H9 (cell line): Measurements from ENCODE around the gene CLEC2D. TPM values are rescaled to one million over a fixed set of nuclear protein-coding genes. Genes with fewer than 3 reads are reported as not detected.
"Not testable (repeated sequence)": the region's sequence is repeated elsewhere in the genome, so short reads cannot be mapped to it uniquely, and the experiment has no call there.

Experiments
- DNase-seq: peaks from one replicate; pipeline ENCODE4 v3.0.0-alpha.2; 2017
- H2AFZ ChIP-seq: one replicate; pipeline ENCODE4 v1.6.1; 2013; ENCODE audit warnings: mild to moderate bottlenecking, low read length, control low read depth, moderate library complexity
- H2AK5ac ChIP-seq: 2 replicates; pipeline ENCODE4 v1.6.1; 2013; ENCODE audit warnings: low read length, control low read depth, mixed read lengths; ENCODE audit not compliant: insufficient read length
- H2BK120ac ChIP-seq: one replicate; pipeline ENCODE4 v1.6.1; 2013; ENCODE audit warnings: low read depth, mild to moderate bottlenecking, low read length, control low read depth, inconsistent platforms; ENCODE audit not compliant: poor library complexity, severe bottlenecking
- H2BK12ac ChIP-seq: 2 replicates; pipeline ENCODE4 v1.6.1; 2013; ENCODE audit warnings: low read length, control low read depth, mixed read lengths, low read depth; ENCODE audit not compliant: insufficient read length
- H2BK15ac ChIP-seq: 2 replicates; pipeline ENCODE4 v1.6.1; 2013; ENCODE audit warnings: low read depth, low read length, control low read depth
- H2BK20ac ChIP-seq: one replicate; pipeline ENCODE4 v1.6.1; 2013; ENCODE audit warnings: low read depth, mild to moderate bottlenecking, low read length, control low read depth, inconsistent platforms; ENCODE audit not compliant: poor library complexity, severe bottlenecking
- H2BK5ac ChIP-seq: 2 replicates; pipeline ENCODE4 v1.6.1; 2013; ENCODE audit warnings: low read length, control low read depth, mixed read lengths; ENCODE audit not compliant: insufficient read length
- H3K14ac ChIP-seq: 2 replicates; pipeline ENCODE4 v1.6.1; 2013; ENCODE audit warnings: low read length, control low read depth; ENCODE audit not compliant: insufficient read depth
- H3K18ac ChIP-seq: 2 replicates; pipeline ENCODE4 v1.6.1; 2013; ENCODE audit warnings: low read depth, mild to moderate bottlenecking, mixed read lengths, low read length, control low read depth; ENCODE audit not compliant: insufficient read length
- H3K23ac ChIP-seq: 2 replicates; pipeline ENCODE4 v1.6.1; 2013; ENCODE audit warnings: low read length, control low read depth, mixed read lengths, low read depth; ENCODE audit not compliant: insufficient read length
- H3K23me2 ChIP-seq: 2 replicates; pipeline ENCODE4 v1.6.1; 2013; ENCODE audit warnings: low read depth, mild to moderate bottlenecking, mixed read lengths, low read length, control low read depth; ENCODE audit not compliant: insufficient read length, poor library complexity, severe bottlenecking
- H3K27ac ChIP-seq: 2 replicates; pipeline ENCODE4 v1.5.1; 2013; ENCODE audit warnings: low read length, control low read depth, mixed read lengths, low read depth; ENCODE audit not compliant: insufficient read length
- H3K27me3 ChIP-seq: 2 replicates; pipeline ENCODE4 v1.6.1; 2013; ENCODE audit warnings: low read length, control low read depth, inconsistent platforms; ENCODE audit not compliant: insufficient read depth
- H3K4ac ChIP-seq: 2 replicates; pipeline ENCODE4 v1.6.1; 2013; ENCODE audit warnings: low read depth, mild to moderate bottlenecking, control low read depth, inconsistent platforms, low read length, moderate library complexity
- H3K4me1 ChIP-seq: 2 replicates; pipeline ENCODE4 v1.6.1; 2013; ENCODE audit warnings: low read length, control low read depth, inconsistent platforms; ENCODE audit not compliant: insufficient read depth
- H3K4me2 ChIP-seq: 2 replicates; pipeline ENCODE4 v1.6.1; 2013; ENCODE audit warnings: low read length, control low read depth, mixed read lengths; ENCODE audit not compliant: insufficient read length, insufficient read depth
- H3K56ac ChIP-seq: 2 replicates; pipeline ENCODE4 v1.6.1; 2013; ENCODE audit warnings: low read depth, mild to moderate bottlenecking, mixed read lengths, low read length, control low read depth; ENCODE audit not compliant: insufficient read length
- H3K79me1 ChIP-seq: 2 replicates; pipeline ENCODE4 v1.6.1; 2013; ENCODE audit warnings: low read depth, mild to moderate bottlenecking, moderate library complexity, low read length, control low read depth, inconsistent platforms; ENCODE audit not compliant: insufficient read depth, poor library complexity, severe bottlenecking
- H3K79me2 ChIP-seq: 2 replicates; pipeline ENCODE4 v1.6.1; 2013; ENCODE audit warnings: low read length, control low read depth, inconsistent platforms; ENCODE audit not compliant: insufficient read depth
- H3K9ac ChIP-seq: 2 replicates; pipeline ENCODE4 v1.6.1; 2013; ENCODE audit warnings: low read length, control low read depth, mixed read lengths; ENCODE audit not compliant: insufficient read length; ENCODE audit errors: extremely low read depth
- H3K9me3 ChIP-seq: one replicate; pipeline ENCODE4 v1.6.1; 2013; ENCODE audit warnings: low read depth, low read length, inconsistent platforms; ENCODE audit not compliant: control insufficient read depth
- H3T11ph ChIP-seq: one replicate; pipeline ENCODE4 v1.6.1; 2013; ENCODE audit warnings: mild to moderate bottlenecking, low read length, control low read depth, inconsistent platforms
- H4K20me1 ChIP-seq: one replicate; pipeline ENCODE4 v1.6.1; 2013; ENCODE audit not compliant: control insufficient read depth, insufficient read length, insufficient read depth
- H4K5ac ChIP-seq: 2 replicates; pipeline ENCODE4 v1.6.1; 2013; ENCODE audit warnings: low read depth, mild to moderate bottlenecking, mixed read lengths, low read length, control low read depth; ENCODE audit not compliant: insufficient read length
- H4K8ac ChIP-seq: replicated peaks from 2 replicates; pipeline ENCODE4 v1.6.1; 2013; ENCODE audit warnings: low read length, control low read depth, mixed read lengths, low read depth; ENCODE audit not compliant: insufficient read length
- H4K91ac ChIP-seq: 2 replicates; pipeline ENCODE4 v1.6.1; 2013; ENCODE audit warnings: low read depth, mild to moderate bottlenecking, moderate library complexity, mixed read lengths, low read length, control low read depth; ENCODE audit not compliant: insufficient read length
- H3K27ac Mint-ChIP-seq, 3 experiments: 2 replicates in 2 of 3; 3 replicates in 1 of 3; pipeline ENCODE4 v1.8.0; 2020 to 2021; ENCODE audit warnings: mixed read lengths in 3 of 3, mild to moderate bottlenecking in 1 of 3, moderate library complexity in 1 of 3
- H3K27me3 Mint-ChIP-seq: 2 replicates; pipeline ENCODE4 v1.8.0; 2021; ENCODE audit warnings: low read depth, mild to moderate bottlenecking, moderate library complexity, mixed read lengths
- H3K36me3 Mint-ChIP-seq, 3 experiments: 2 replicates in 2 of 3; 3 replicates in 1 of 3; pipeline ENCODE4 v1.8.0; 2020 to 2021; ENCODE audit warnings: low read depth in 3 of 3, mixed read lengths in 3 of 3; ENCODE audit not compliant: insufficient read depth in 1 of 3
- H3K4me1 Mint-ChIP-seq, 2 experiments: 2 replicates each; pipeline ENCODE4 v1.8.0; 2020; ENCODE audit warnings: mixed read lengths in 2 of 2
- H3K4me3 Mint-ChIP-seq, 2 experiments: 2 replicates in 1 of 2; 3 replicates in 1 of 2; pipeline ENCODE4 v1.8.0; 2020 to 2021; ENCODE audit warnings: mild to moderate bottlenecking in 2 of 2, mixed read lengths in 2 of 2, moderate library complexity in 1 of 2
- H3K9me3 Mint-ChIP-seq, 2 experiments: 2 replicates in 1 of 2; 3 replicates in 1 of 2; pipeline ENCODE4 v1.8.0; 2020; ENCODE audit warnings: mild to moderate bottlenecking in 2 of 2, mixed read lengths in 2 of 2, moderate library complexity in 1 of 2
- WGBS: extraction: QIAGEN DNeasy Blood & Tissue Kit; methylation state at CpG from one replicate; pipeline ENCODE4 v1.1.7; 2013; ENCODE audit warnings: missing lambda C conversion rate, low lambda C conversion rate, mixed read lengths; ENCODE audit not compliant: insufficient read length; ENCODE audit errors: extremely low coverage; 5-methylcytosine and 5-hydroxymethylcytosine counted together
- total RNA-seq: library from RNA; stranded (reverse); gene quantifications from 2 replicates; pipeline ENCODE4 v1.2.1, GENCODE V29; 2021
- TF ChIP-seq, protein P1 (sequence below): fragments of 200-600 bp; sonication (generic); conservative IDR thresholded peaks from 3 replicates; pipeline ENCODE4 v1.8.0; 2021; ENCODE audit warnings: antibody characterized with exemption, mild to moderate bottlenecking

The CLEC2D gene
- total RNA-seq, 1 experiment from 2014 or later: 2.1 TPM

DNA sequence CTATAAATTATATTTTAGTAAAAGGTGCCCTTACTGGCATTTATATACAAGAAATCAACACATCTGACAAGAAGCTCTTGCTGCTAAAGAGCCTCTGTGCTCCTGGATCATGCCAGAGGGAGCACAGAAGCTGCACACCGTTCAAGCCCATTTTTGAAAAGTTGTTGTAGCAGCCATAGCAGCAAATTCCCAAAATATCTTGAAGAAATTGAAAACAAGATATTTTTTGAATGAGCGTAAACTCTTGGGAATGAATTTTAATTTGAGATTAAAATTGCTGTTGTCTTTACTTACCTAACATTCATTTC, 540 bp upstream of the CLEC2D start:
- H3K27ac ChIP-seq: no peak overlapping the region
- no peak overlapping the region for H2BK20ac ChIP-seq
- H4K8ac ChIP-seq: no peak overlapping the region
- H3K27me3 ChIP-seq: no peaks in the 10 kb centered on the region
- H2AFZ ChIP-seq: no peak overlapping the region
- H3K14ac ChIP-seq: no peak overlapping the region
- H2BK5ac ChIP-seq: no peak overlapping the region
- H4K20me1 ChIP-seq: no peaks in the 10 kb centered on the region
- no peaks in the 10 kb centered on the region for H3K9me3 Mint-ChIP-seq
- H2BK15ac ChIP-seq: no peak overlapping the region
- H3K36me3 Mint-ChIP-seq: peaks cover 4 to 14% (median 14%) of the 10 kb centered on the region in 3 experiments; a peak in 6 of 7 replicates
- DNase-seq: no peak
- H3K4ac ChIP-seq: no peak overlapping the region
- no peak overlapping the region for H3K4me2 ChIP-seq
- no peak overlapping the region for H2BK120ac ChIP-seq
- H2BK12ac ChIP-seq: no peak overlapping the region
- TF ChIP-seq, protein P1, sequence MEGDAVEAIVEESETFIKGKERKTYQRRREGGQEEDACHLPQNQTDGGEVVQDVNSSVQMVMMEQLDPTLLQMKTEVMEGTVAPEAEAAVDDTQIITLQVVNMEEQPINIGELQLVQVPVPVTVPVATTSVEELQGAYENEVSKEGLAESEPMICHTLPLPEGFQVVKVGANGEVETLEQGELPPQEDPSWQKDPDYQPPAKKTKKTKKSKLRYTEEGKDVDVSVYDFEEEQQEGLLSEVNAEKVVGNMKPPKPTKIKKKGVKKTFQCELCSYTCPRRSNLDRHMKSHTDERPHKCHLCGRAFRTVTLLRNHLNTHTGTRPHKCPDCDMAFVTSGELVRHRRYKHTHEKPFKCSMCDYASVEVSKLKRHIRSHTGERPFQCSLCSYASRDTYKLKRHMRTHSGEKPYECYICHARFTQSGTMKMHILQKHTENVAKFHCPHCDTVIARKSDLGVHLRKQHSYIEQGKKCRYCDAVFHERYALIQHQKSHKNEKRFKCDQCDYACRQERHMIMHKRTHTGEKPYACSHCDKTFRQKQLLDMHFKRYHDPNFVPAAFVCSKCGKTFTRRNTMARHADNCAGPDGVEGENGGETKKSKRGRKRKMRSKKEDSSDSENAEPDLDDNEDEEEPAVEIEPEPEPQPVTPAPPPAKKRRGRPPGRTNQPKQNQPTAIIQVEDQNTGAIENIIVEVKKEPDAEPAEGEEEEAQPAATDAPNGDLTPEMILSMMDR: no peak
- no CpG with 5 or more reads among the region's 2 CpGs for WGBS
- no peaks in the 10 kb centered on the region; the same call in 1 of the 2 replicates for H3K27me3 Mint-ChIP-seq
- H3K4me3 Mint-ChIP-seq: no peak overlapping the region
- H3K18ac ChIP-seq: no peak overlapping the region
- H3K27ac Mint-ChIP-seq: no peak overlapping the region
- H2AK5ac ChIP-seq: no peak overlapping the region
- no peak overlapping the region for H4K91ac ChIP-seq
- no peak overlapping the region for H3K56ac ChIP-seq
- H3T11ph ChIP-seq: no peak overlapping the region
- no peak overlapping the region for H3K23ac ChIP-seq
- no peaks in the 10 kb centered on the region for H3K23me2 ChIP-seq
- H3K9ac ChIP-seq: no peak overlapping the region
- H3K4me1 Mint-ChIP-seq: peaks cover 3 to 9% of the 10 kb centered on the region in 2 experiments; a peak in 2 of 4 replicates
- no peaks in the 10 kb centered on the region for H3K9me3 ChIP-seq
- H4K5ac ChIP-seq: no peak overlapping the region
- no peaks in the 10 kb centered on the region for H3K4me1 ChIP-seq
- no peaks in the 10 kb centered on the region for H3K79me2 ChIP-seq
- H3K79me1 ChIP-seq: no peaks in the 10 kb centered on the region

DNA sequence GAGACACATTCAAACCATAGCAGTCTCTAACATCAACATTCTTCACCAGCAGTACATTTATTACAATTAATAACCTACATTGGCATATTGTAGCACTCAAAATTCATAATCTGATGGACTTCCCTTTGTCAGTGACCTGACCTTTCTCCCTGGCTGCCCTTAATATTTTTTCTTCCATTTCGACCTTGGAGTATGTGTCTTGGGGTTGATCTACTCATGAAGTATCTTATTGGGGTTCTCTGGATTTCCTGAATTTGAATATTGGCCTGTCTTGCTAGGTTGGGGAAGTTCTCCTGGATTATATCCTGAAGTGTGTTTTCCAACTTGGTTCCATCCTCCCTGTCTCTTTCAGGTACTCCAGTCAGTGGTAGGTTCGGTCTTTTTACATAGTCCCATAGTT, 2.8 kb downstream of the CLEC2D start:
- H2BK12ac ChIP-seq, H3T11ph ChIP-seq, H2BK15ac ChIP-seq, H3K27me3 ChIP-seq, H2AFZ ChIP-seq, H3K4me1 Mint-ChIP-seq, H2BK5ac ChIP-seq, H3K27ac Mint-ChIP-seq, H3K23ac ChIP-seq, H2BK120ac ChIP-seq, H3K27me3 Mint-ChIP-seq, H3K14ac ChIP-seq, H3K4me1 ChIP-seq, DNase-seq, H3K23me2 ChIP-seq, H3K4ac ChIP-seq, H2AK5ac ChIP-seq, H4K8ac ChIP-seq, H3K9me3 ChIP-seq, H3K79me1 ChIP-seq, H4K91ac ChIP-seq, H3K4me3 Mint-ChIP-seq, H4K20me1 ChIP-seq, H2BK20ac ChIP-seq, H3K36me3 Mint-ChIP-seq, H3K56ac ChIP-seq, H3K9me3 Mint-ChIP-seq, H3K27ac ChIP-seq, H3K9ac ChIP-seq, H3K4me2 ChIP-seq, H4K5ac ChIP-seq, H3K79me2 ChIP-seq, H3K18ac ChIP-seq: not testable (repeated sequence)
- no CpG with 5 or more reads among the region's 2 CpGs for WGBS
